Right atrium auricular region (tissue), 2 donors: ENCODE data around the gene PHC1. TPM values are rescaled to one million over a fixed set of nuclear protein-coding genes. Genes with fewer than 3 reads are reported as not detected.
"Not testable (repeated sequence)": the region's sequence is repeated elsewhere in the genome, so short reads cannot be mapped to it uniquely, and the experiment has no call there.

Source experiments
- DNase-seq: peaks from one replicate; pipeline ENCODE4 v3.0.0-alpha.2; 2019; ENCODE audit warnings: low spot score
- H3K27ac ChIP-seq, 2 donors: fragments of 200-600 bp; sonication (generic); 1 replicate in 1 of 2; 2 replicates in 1 of 2; pipeline ENCODE4 v1.5.1; 2016 to 2019
- H3K27me3 ChIP-seq, 2 donors: fragments of 200-600 bp; sonication (generic); one replicate each; pipeline versions ENCODE4 v1.5.1 to v1.6.0; 2017 to 2019
- H3K36me3 ChIP-seq: fragments of 200-600 bp; sonication (generic); one replicate; pipeline ENCODE4 v1.5.1; 2016
- H3K4me1 ChIP-seq, 2 donors: fragments of 200-600 bp; sonication (generic); one replicate each; pipeline versions ENCODE4 v1.5.1 to v1.6.0; 2017 to 2019
- H3K4me3 ChIP-seq, 2 donors: fragments of 200-600 bp; sonication (generic); 1 replicate in 1 of 2; 2 replicates in 1 of 2; pipeline ENCODE4 v1.5.1; 2017 to 2019; ENCODE audit warnings: mild to moderate bottlenecking in 1 of 2, moderate library complexity in 1 of 2
- H3K9me3 ChIP-seq, 2 donors: fragments of 200-600 bp; sonication (generic); one replicate each; pipeline ENCODE4 v1.5.1; 2019
- CTCF ChIP-seq, 2 donors: fragments of 200-600 bp; sonication (generic); IDR thresholded peaks; one replicate each; pipeline ENCODE4 v1.5.1; 2019; ENCODE audit warnings: antibody characterized with exemption in 2 of 2
- total RNA-seq, 2 donors: library from RNA; depleted of rRNA; stranded (reverse); fragments of >200 nt; gene quantifications; one replicate each; pipeline ENCODE4 v1.1.0, GENCODE V29; 2016

The PHC1 gene
- total RNA-seq, 2 donors from 2014 or later: 22.7 to 58.4 TPM

- H3K27ac ChIP-seq: no peak overlapping the region
- no peaks in the 10 kb centered on the region for H3K9me3 ChIP-seq
- no peak for DNase-seq
- peaks cover 29% of the 10 kb centered on the region for H3K36me3 ChIP-seq
- H3K4me1 ChIP-seq: peaks cover 0 to 20% of the 10 kb centered on the region in 2 donors
- H3K4me3 ChIP-seq: no peak overlapping the region
- no peaks in the 10 kb centered on the region for H3K27me3 ChIP-seq
- TF ChIP-seq CTCF (IDR thresholded peaks at IDR 0.05): no peak
These were observed 2.7 kb downstream of the PHC1 start for GRCh38 chr12:8917031-8917430.

GRCh38 chr12:8917751-8918150, 3.4 kb downstream of the PHC1 start:
- DNase-seq: no peak
- no peak overlapping the region for H3K4me3 ChIP-seq
- H3K4me1 ChIP-seq: peaks cover 0 to 15% of the 10 kb centered on the region in 2 donors
- no peak for TF ChIP-seq CTCF (IDR thresholded peaks at IDR 0.05)
- no peaks in the 10 kb centered on the region for H3K9me3 ChIP-seq
- no peaks in the 10 kb centered on the region for H3K27me3 ChIP-seq
- peaks cover 36% of the 10 kb centered on the region for H3K36me3 ChIP-seq
- H3K27ac ChIP-seq: no peak overlapping the region

- H3K27ac ChIP-seq, H3K27me3 ChIP-seq, DNase-seq, H3K9me3 ChIP-seq, H3K4me3 ChIP-seq: not testable (repeated sequence)
- Histone ChIP-seq H3K36me3 (peaks cover 44% of the 10 kb centered on the region), H3K4me1 (peaks cover 0 to 15% of the 10 kb centered on the region in 2 donors)
These were observed 5.3 kb downstream of the PHC1 start for GRCh38 chr12:8919643-8920042.

- H3K36me3 ChIP-seq: peaks cover 48% of the 10 kb centered on the region
- no peak overlapping the region for H3K4me3 ChIP-seq
- no peak for DNase-seq
- no peaks in the 10 kb centered on the region for H3K27me3 ChIP-seq
- TF ChIP-seq CTCF (IDR thresholded peaks at IDR 0.05): no peak
- H3K27ac ChIP-seq: no peak overlapping the region
- peaks cover 0 to 8% of the 10 kb centered on the region in 2 donors for H3K4me1 ChIP-seq
- no peaks in the 10 kb centered on the region for H3K9me3 ChIP-seq
These were observed 8.2 kb downstream of the PHC1 start for GRCh38 chr12:8922544-8922943.

- not testable (repeated sequence) for H3K4me3 ChIP-seq, DNase-seq, H3K27ac ChIP-seq, H3K4me1 ChIP-seq, H3K9me3 ChIP-seq, H3K27me3 ChIP-seq
- H3K36me3 ChIP-seq: peaks cover 38% of the 10 kb centered on the region
These were observed 16.5 kb downstream of the PHC1 start for GRCh38 chr12:8930655-8931323.

GRCh38 chr12:8932464-8932863, 18.2 kb downstream of the PHC1 start:
- not testable (repeated sequence) for H3K27ac ChIP-seq, H3K4me1 ChIP-seq, DNase-seq, H3K27me3 ChIP-seq, H3K9me3 ChIP-seq, H3K4me3 ChIP-seq
- H3K36me3 ChIP-seq: peaks cover 54% of the 10 kb centered on the region

GRCh38 chr12:8934080-8934479, 19.8 kb downstream of the PHC1 start:
- DNase-seq, H3K27ac ChIP-seq, H3K4me3 ChIP-seq, H3K4me1 ChIP-seq, H3K27me3 ChIP-seq, H3K9me3 ChIP-seq: not testable (repeated sequence)
- H3K36me3 ChIP-seq: peaks cover 57% of the 10 kb centered on the region

- DNase-seq: no peak
- no peak overlapping the region for H3K4me3 ChIP-seq
- no peaks in the 10 kb centered on the region for H3K4me1 ChIP-seq
- TF ChIP-seq CTCF (IDR thresholded peaks at IDR 0.05): no peak
- no peaks in the 10 kb centered on the region for H3K27me3 ChIP-seq
- peaks cover 47% of the 10 kb centered on the region for H3K36me3 ChIP-seq
- H3K9me3 ChIP-seq: no peaks in the 10 kb centered on the region
- no peak overlapping the region for H3K27ac ChIP-seq
These were observed 22.4 kb downstream of the PHC1 start for GRCh38 chr12:8936735-8937134.

GRCh38 chr12:8937842-8938442, 23.6 kb downstream of the PHC1 start:
- DNase-seq, H3K27ac ChIP-seq, H3K4me3 ChIP-seq, H3K9me3 ChIP-seq, H3K27me3 ChIP-seq, H3K4me1 ChIP-seq: not testable (repeated sequence)
- H3K36me3 ChIP-seq: peaks cover 56% of the 10 kb centered on the region
